Left ventricle myocardium inferior (tissue), 1 donor: ENCODE data around the gene PIK3R3. TPM values are rescaled to one million over a fixed set of nuclear protein-coding genes. Genes with fewer than 3 reads are reported as not detected.

Experiments used
- DNase-seq: peaks from one replicate; pipeline ENCODE4 v3.0.0-alpha.2; 2020
- H3K27ac ChIP-seq: fragments of 200-600 bp; replicated peaks from 2 replicates; pipeline ENCODE4 v1.8.0; 2021
- H3K27me3 ChIP-seq: fragments of 200-600 bp; 2 replicates; pipeline ENCODE4 v1.8.0; 2021; ENCODE audit warnings: low read depth
- H3K36me3 ChIP-seq: fragments of 200-600 bp; 2 replicates; pipeline ENCODE4 v1.8.0; 2021
- H3K4me1 ChIP-seq: fragments of 200-600 bp; 2 replicates; pipeline ENCODE4 v1.8.0; 2021
- H3K4me3 ChIP-seq: fragments of 200-600 bp; 2 replicates; pipeline ENCODE4 v1.8.0; 2021; ENCODE audit warnings: mild to moderate bottlenecking, moderate library complexity
- H3K9me3 ChIP-seq: fragments of 200-600 bp; replicated peaks from 2 replicates; pipeline ENCODE4 v1.8.0; 2021
- CTCF ChIP-seq: fragments of 200-600 bp; IDR thresholded peaks from 2 replicates; pipeline ENCODE4 v1.8.0; 2021; ENCODE audit warnings: antibody characterized with exemption, mild to moderate bottlenecking, borderline replicate concordance
- intact Hi-C: fragments of 100-400 bp; cut with micrococcal nuclease; formaldehyde crosslinking; loops from one replicate; pipeline ENCODE4 v1.11.0; 2022
- total RNA-seq: library from RNA; stranded (reverse); fragmentation: NEBNext Ultra II Directional; extraction: Animal tissue kit (Norgen Biotek cat#: 25700); gene quantifications from one replicate; pipeline ENCODE4 v1.2.1, GENCODE V29; 2021
- donor health status: DM: no; HTN: yes; CAD: no; lungs with severe emphysema.

The PIK3R3 gene
- total RNA-seq, 1 donor from 2014 or later: 32.7 TPM

- Histone ChIP-seq H3K27ac (peak overlapping the region; percentile 80), H3K4me1 (peaks cover 86% of the 10 kb centered on the region), H3K9me3 (no peaks in the 10 kb centered on the region), H3K4me3 (peak overlapping the region; percentile 12), H3K36me3 (no peaks in the 10 kb centered on the region), H3K27me3 (peaks cover 9% of the 10 kb centered on the region)
- DNase-seq: no peak
- intact Hi-C loops: loop anchor here (5.0 kb wide), 1 partner anchor 40 kb away; the partner anchor contains the start of gene PIK3R3
- no peak for TF ChIP-seq CTCF
Observed at GRCh38 chr1:46171871-46172270, 39.4 kb upstream of the PIK3R3 start.

GRCh38 chr1:46171351-46171750 lies 38.9 kb upstream of the PIK3R3 start:
- no peak for TF ChIP-seq CTCF
- Histone ChIP-seq H3K27me3 (peaks cover 10% of the 10 kb centered on the region), H3K36me3 (no peaks in the 10 kb centered on the region), H3K27ac (peak overlapping the region; percentile 80), H3K4me1 (peaks cover 89% of the 10 kb centered on the region), H3K9me3 (no peaks in the 10 kb centered on the region), H3K4me3 (peak overlapping the region; percentile 12)
- intact Hi-C loops: loop anchor here (5.0 kb wide), 1 partner anchor 39 kb away; the partner anchor contains the start of gene PIK3R3
- DNase-seq: peak; percentile 53

GRCh38 chr1:46169811-46170454 lies 37.5 kb upstream of the PIK3R3 start:
- intact Hi-C loops: loop anchor here (5.0 kb wide), 1 partner anchor 38 kb away; the partner anchor contains the start of gene PIK3R3
- no peak for DNase-seq
- Histone ChIP-seq H3K27me3 (peaks cover 10% of the 10 kb centered on the region), H3K4me3 (no peak overlapping the region), H3K36me3 (no peaks in the 10 kb centered on the region), H3K4me1 (peaks cover 86% of the 10 kb centered on the region), H3K27ac (peak overlapping the region; percentile 80), H3K9me3 (no peaks in the 10 kb centered on the region)
- no peak for TF ChIP-seq CTCF

- Histone ChIP-seq H3K4me3 (no peak overlapping the region), H3K36me3 (no peaks in the 10 kb centered on the region), H3K4me1 (peaks cover 72% of the 10 kb centered on the region), H3K9me3 (no peaks in the 10 kb centered on the region), H3K27me3 (peaks cover 10% of the 10 kb centered on the region), H3K27ac (peak overlapping the region; percentile 93)
- no peak for TF ChIP-seq CTCF
- intact Hi-C loops: no loop called here
- no peak for DNase-seq
Observed at GRCh38 chr1:46168477-46168876, 36.0 kb upstream of the PIK3R3 start.

- Histone ChIP-seq H3K36me3 (no peaks in the 10 kb centered on the region), H3K27me3 (peaks cover 10% of the 10 kb centered on the region), H3K4me1 (peaks cover 55% of the 10 kb centered on the region), H3K4me3 (peak overlapping the region; percentile 66), H3K9me3 (no peaks in the 10 kb centered on the region), H3K27ac (peak overlapping the region; percentile 93)
- intact Hi-C loops: no loop called here
- TF ChIP-seq CTCF: no peak
- DNase-seq: peak; percentile 68
Observed at GRCh38 chr1:46166521-46167462, 34.4 kb upstream of the PIK3R3 start.
